Measurements from ENCODE around the gene C3orf85.

The C3orf85 gene

DNA sequence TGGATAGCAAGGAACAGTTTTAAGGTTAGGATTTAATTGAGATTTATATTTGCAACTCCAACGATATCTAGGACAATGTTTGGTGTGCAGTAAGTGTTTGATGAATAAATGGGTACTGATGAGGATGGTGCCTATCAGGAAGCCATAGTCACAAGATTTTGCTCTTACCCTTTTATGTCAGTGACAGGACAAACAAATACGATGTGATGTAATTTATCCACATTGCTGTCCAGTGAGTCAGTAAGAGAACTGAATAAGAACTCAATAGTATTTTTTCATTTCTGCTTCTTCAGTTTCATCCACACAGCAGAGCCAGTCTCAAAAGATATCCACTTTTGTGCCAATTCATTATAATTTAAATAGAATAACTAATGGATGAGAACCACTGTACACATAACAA, 18.5 kb downstream of the C3orf85 start:
- no peak for DNase-seq

DNA sequence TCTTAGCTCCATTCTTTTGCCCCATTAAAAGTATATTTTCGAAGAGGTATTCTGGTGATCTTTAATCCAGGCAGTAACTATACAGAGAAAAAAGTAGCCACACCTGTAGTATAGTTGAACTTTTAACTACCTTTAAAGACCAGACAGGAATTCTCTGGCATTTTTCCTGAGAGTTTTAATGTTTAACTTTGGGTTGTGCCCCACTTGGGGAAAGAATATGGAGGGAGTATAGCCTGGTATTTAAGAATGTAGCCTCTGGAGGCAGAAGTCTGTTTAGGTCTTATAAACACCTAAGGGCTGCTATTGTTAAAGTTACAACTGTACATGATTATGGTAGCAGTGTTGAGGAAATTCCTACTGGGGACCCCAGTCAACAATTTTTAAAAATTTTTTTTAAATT, 19.3 kb downstream of the C3orf85 start:
- no peak for DNase-seq

DNA sequence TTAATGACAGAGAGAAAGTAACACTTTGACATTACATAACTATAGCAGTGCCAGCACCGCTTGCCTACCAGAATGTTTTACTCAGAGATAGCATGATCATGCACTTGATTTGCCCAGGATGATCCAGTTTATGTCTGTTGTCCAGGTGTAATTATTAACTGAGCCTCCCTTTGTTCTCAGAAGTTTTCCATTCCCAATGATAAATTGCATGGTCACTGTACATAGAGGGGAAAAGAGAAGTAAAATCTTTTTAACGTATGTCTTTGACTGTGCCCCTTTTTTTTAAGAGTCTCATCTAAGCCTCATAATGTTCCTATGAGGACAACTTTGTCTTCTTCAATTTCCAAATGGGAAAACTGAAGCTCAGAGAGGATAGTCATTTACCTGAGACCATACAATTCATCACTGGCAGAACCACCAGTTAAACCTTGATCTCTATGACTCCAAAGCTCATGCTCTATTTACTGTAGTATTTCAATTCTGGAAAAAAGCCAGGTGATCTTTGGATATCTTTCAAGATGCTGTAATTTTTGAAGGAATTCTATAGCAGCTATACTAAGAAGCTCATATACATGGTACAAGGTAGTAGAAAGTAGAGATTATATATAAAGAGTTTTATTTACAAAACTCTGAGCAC, 25.1 kb downstream of the C3orf85 start:
- DNase-seq = no peak

DNA sequence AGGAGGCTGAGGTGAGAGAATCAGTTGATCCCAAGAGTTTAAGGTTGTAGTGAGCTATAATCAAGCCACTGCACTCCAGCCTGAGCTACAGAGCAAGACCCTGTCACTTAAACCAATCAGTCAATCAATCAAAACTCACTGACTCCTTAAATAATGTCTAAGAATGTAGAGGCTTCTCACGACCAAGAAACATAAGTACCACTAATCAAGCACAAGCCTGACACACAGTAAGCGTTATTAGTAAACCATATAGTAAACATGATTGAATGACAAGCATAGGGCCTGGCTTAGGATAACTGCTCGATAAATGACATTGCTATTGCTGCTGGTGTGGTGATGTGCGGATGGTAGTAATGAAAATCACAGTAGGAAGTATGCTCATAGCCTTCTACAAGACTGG, 29.4 kb downstream of the C3orf85 start:
- DNase-seq = no peak

DNA sequence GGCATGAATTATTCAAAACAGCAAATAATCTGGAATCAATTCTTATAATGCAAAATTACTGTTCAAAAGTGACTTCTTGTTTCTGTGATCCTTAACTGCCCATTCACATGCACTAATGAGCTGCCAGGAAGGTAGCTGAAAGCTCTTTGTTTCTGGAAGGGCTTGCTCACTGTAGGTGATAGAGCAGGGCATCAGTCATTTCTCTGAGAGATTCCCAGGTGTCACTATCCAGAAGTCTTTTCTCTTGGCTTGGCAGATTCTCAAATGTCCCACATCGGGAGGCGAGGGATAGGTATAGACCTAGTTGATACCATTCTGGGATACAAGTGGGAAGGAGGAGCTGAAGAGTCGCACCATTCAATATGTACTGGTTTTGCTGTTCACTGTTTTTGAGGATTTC, 35.0 kb downstream of the C3orf85 start:
- no peak for DNase-seq

DNA sequence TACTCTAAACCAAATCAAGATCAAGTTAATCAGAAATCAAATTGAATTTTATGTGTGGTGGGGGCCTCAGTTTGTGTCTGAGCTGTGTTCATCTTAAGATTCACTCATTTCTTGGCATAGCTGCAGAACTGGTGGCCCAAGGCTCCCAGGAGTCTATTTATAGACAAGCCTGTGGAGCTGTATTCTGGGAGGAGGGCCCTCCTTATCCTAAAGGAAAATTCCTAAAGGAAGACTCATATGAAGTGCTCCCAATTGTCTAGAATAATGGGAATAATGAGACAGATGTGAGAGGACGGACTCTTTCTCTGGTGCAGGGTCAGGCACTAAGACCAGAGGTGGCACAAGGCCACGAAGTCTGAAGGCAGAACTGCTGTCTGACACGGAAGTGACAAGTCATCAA, 38.9 kb downstream of the C3orf85 start:
- DNase-seq = no peak

DNA sequence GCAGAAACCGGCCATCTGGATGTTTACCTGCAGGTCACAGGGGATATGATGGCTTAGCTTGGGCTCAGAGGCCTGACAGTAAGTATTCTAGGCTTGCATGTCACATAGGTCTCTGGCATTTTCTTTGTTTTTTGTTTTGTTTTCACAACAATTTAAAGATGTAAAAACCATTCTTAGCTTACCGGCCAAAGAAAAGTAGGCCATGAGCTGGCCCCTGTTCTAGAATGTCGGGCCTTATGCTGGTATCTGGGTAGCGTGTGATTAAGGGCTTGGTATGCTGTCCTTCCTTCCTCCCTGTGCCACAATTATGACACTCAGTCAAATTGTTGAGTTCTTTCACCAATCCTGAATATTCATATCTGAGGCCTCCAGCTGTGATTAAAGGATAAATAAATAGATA, 40.2 kb downstream of the C3orf85 start:
- DNase-seq = no peak

DNA sequence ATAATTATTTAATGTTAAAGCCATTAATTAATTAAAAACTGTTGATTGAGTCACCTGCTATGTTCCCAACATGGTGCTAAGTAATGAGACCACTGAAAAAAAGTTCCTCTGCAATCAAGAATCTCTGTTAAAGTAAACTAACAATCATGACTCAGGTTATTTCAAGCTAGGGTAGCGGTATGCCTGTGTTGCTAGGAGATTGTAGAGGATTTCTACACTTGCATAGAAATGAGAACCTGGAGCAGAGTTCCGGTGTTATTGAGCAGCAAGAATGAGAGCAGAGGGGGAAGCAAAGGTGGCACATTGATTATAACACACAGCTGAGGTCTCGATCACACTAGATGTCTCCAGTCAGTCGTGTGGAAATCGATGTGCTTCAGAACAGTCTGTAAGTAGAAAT, 41.4 kb downstream of the C3orf85 start:
- DNase-seq = no peak

DNA sequence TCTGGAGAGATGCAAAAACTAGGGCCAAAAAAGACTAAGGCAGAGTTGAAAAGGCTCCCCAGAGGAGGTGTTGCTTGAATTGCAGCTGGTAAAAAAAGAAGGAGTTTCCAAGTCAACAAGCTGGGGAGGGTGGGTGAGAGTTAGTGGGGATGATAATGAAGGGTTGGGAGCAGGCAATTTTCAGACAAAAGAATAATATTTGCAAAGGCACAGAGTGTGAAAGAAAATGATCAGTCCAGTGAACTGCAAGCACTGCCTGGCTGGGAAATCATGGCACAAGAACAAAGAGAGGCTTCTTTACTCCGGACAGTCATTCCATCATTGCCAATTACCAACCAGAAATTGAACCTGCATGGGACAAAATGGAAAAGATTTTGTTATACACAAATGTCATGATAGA, 42.2 kb downstream of the C3orf85 start:
- no peak for DNase-seq

DNA sequence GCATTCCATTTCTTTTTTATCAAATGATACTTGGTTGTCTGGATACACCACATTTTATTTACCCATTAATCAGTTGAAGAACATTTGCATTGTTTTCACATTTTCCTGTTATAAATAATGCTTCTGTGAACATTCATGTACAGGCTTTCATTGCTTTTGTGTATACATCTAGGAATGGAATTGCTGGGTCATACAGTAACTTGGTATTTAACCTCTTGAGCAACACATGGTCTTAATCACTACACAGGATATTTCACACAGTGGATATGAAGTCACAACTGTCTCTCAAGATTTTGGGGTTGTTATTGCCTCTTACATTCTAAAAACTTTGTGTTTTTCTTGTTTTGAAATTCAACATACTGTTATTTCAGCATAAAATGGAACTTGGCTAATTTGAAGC, 48.2 kb downstream of the C3orf85 start:
- DNase-seq = no peak

DNA sequence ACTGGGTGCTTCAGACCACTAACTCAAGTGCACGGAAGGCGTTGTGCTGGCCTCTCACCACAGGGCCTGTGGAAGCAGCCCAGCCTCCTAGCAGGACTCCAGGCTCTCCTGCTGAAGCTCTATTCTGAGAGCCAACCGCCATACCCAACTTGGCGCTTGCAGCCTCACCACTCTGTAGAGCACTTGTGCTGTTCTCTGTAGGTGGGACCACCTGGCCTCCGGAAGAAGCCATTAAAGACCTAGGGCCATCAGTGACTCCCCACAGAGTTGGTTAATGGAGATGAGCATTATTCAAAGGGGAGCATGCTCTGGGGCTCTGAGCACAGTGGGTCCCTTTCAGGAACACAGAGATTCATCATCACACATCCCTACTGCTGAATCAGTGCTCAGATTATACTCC, 50.9 kb downstream of the C3orf85 start:
- DNase-seq = no peak

DNA sequence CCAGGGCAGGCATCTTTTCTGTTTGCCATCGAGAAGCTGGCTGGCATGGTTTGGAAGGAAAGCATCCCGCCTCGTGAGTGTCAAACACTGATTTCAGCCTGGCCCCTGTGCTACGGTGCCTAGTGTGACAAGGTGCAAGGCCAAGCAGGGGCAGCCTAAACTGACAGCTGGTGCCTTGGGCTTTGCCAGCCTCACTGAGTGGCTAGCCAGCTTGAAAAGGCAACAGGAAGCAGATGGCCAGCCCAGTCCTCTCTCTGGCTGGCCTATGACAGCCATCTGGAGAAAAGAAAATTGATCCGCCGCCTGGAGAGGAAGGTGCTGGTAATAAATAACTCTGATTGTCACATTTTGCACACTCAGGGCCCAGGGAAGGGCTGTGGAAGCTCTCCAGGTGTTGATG, 52.2 kb downstream of the C3orf85 start:
- peak; percentile 98 for DNase-seq

DNA sequence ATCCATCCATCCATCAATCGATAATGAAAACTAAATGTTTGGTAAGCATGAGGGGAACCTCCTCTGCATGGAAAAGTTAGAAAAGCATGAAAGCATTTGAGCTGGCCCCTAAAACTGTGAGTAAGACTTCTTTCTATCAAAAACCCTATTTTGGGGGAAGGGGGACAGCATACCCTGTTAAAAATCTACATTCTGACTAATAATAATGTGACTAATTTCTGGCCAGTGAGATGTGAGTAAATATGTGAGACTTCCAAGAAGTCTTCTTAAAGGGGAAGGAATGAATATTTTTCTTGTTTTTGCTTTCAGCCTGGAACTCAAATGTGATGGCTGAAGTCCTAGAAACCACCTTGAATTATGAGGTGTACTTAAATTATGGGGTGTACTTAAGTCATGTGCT, 54.9 kb downstream of the C3orf85 start:
- DNase-seq = no peak

DNA sequence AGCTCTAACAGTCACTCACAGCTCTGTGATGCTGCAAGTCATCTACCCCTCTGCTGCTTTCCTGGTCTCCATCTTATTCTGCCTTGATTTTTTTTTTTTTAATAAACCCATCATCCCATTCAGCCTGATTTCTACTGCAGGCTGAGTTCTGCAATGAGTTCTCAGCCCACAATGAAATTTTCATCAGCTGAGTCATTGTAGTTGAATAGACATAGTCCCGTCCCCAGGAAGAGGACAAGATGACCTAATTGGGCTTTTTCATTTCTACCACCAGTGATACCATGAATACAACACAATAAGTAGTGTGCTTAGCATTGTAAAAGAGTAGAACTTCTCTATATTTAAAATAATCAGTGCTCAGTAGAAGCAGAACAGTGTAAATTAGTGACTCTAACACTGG, 59.3 kb downstream of the C3orf85 start:
- no peak for DNase-seq

Measured in DMS 273 treated with DMSO at 0.1 percent for 48 hours (cell line).